ENCODE results near the gene STIM2.

The STIM2 gene

GRCh38 chr4:27057662-27058061 is 197.0 kb downstream of the STIM2 start:
- ChIA-PET POLR2A (no interaction called here), CTCF (interaction anchor here (1.0 kb wide), 1 partner anchor 9 kb away, joined by 3 read pairs; no protein-coding TSS in a partner anchor)
- H3K4me3 ChIP-seq (ENCODE audit: low read depth, low read length), result no peak overlapping the region
- TF ChIP-seq CTCF (IDR thresholded peaks at IDR 0.05; ENCODE audit: insufficient read depth, low read length, missing control alignments), result no peak
- no peak for DNase-seq (ENCODE audit: low read depth, low spot score)

- CTCF ChIA-PET, result no interaction called here
These were observed 198.3 kb downstream of the STIM2 start for GRCh38 chr4:27058819-27059406.

GRCh38 chr4:27059446-27059845 is 198.8 kb downstream of the STIM2 start:
- no peak overlapping the region for H3K4me3 ChIP-seq (ENCODE audit: low read depth, low read length)
- DNase-seq (ENCODE audit: low read depth, low spot score), result no peak
- CTCF ChIA-PET, result no interaction called here
- POLR2A ChIA-PET, result no interaction called here
- no peak for TF ChIP-seq CTCF (IDR thresholded peaks at IDR 0.05; ENCODE audit: insufficient read depth, low read length, missing control alignments)

More at GRCh38 chr4:27058819-27059406, 198.3 kb downstream of the STIM2 start:
- TF ChIP-seq CTCF (IDR thresholded peaks at IDR 0.05; ENCODE audit: insufficient read depth, low read length, missing control alignments), result no peak
- no peak overlapping the region for H3K4me3 ChIP-seq (ENCODE audit: low read depth, low read length)
- POLR2A ChIA-PET, result no interaction called here
- DNase-seq (ENCODE audit: low read depth, low spot score), result no peak

- no peak for TF ChIP-seq CTCF (IDR thresholded peaks at IDR 0.05; ENCODE audit: insufficient read depth, low read length, missing control alignments)
- no peak for DNase-seq (ENCODE audit: low read depth, low spot score)
- H3K4me3 ChIP-seq (ENCODE audit: low read depth, low read length), result no peak overlapping the region
- ChIA-PET POLR2A (no interaction called here), CTCF (no interaction called here)
These were observed 201.6 kb downstream of the STIM2 start for GRCh38 chr4:27062256-27062655.

GRCh38 chr4:27066591-27066990 is 205.9 kb downstream of the STIM2 start:
- ChIA-PET POLR2A (no interaction called here), CTCF (interaction anchor here (2.0 kb wide), 1 partner anchor 18 kb away, joined by 6 read pairs; no protein-coding TSS in a partner anchor)
- no peak for DNase-seq (ENCODE audit: low read depth, low spot score)
- TF ChIP-seq CTCF (IDR thresholded peaks at IDR 0.05; ENCODE audit: insufficient read depth, low read length, missing control alignments), result no peak
- H3K4me3 ChIP-seq (ENCODE audit: low read depth, low read length), result no peak overlapping the region

- CTCF ChIA-PET, result interaction anchor here (1.0 kb wide), 1 partner anchor 20 kb away, joined by 5 read pairs; no protein-coding TSS in a partner anchor
- no peak overlapping the region for H3K4me3 ChIP-seq (ENCODE audit: low read depth, low read length)
- no peak for DNase-seq (ENCODE audit: low read depth, low spot score)
- TF ChIP-seq CTCF (IDR thresholded peaks at IDR 0.05; ENCODE audit: insufficient read depth, low read length, missing control alignments), result no peak
- POLR2A ChIA-PET, result no interaction called here
These were observed 207.7 kb downstream of the STIM2 start for GRCh38 chr4:27068151-27068867.
